Left ventricle myocardium superior (tissue), 1 donor: Measurements from ENCODE around the gene WIZ. TPM values are rescaled to one million over a fixed set of nuclear protein-coding genes. Genes with fewer than 3 reads are reported as not detected.
"Not testable (repeated sequence)": the region's sequence is repeated elsewhere in the genome, so short reads cannot be mapped to it uniquely, and the experiment has no call there.

Experiments used
- ATAC-seq: fragments of 200-7000 bp; cut with Tn5 transposase; one replicate; pipeline ENCODE4 v1.9.1; 2020; ENCODE audit warnings: mild to moderate bottlenecking, moderate library complexity
- DNase-seq: peaks from one replicate; pipeline ENCODE4 v3.0.0-alpha.2; 2020
- intact Hi-C: fragments of 100-400 bp; cut with micrococcal nuclease; formaldehyde crosslinking; loops from one replicate; pipeline ENCODE4 v1.11.0; 2022
- long read RNA-seq: library from polyadenylated mRNA; unstranded; transcript quantifications from one replicate; pipeline ENCODE4 v2.0.0, GENCODE V29; 2021
- total RNA-seq: library from RNA; stranded (reverse); fragmentation: NEBNext Ultra II Directional; extraction: Animal tissue kit (Norgen Biotek cat#: 25700); gene quantifications from one replicate; pipeline ENCODE4 v1.2.1, GENCODE V29; 2021
- donor health status: DM: no; HTN: yes; CAD: no; lungs with severe emphysema.

The WIZ gene, protein sequence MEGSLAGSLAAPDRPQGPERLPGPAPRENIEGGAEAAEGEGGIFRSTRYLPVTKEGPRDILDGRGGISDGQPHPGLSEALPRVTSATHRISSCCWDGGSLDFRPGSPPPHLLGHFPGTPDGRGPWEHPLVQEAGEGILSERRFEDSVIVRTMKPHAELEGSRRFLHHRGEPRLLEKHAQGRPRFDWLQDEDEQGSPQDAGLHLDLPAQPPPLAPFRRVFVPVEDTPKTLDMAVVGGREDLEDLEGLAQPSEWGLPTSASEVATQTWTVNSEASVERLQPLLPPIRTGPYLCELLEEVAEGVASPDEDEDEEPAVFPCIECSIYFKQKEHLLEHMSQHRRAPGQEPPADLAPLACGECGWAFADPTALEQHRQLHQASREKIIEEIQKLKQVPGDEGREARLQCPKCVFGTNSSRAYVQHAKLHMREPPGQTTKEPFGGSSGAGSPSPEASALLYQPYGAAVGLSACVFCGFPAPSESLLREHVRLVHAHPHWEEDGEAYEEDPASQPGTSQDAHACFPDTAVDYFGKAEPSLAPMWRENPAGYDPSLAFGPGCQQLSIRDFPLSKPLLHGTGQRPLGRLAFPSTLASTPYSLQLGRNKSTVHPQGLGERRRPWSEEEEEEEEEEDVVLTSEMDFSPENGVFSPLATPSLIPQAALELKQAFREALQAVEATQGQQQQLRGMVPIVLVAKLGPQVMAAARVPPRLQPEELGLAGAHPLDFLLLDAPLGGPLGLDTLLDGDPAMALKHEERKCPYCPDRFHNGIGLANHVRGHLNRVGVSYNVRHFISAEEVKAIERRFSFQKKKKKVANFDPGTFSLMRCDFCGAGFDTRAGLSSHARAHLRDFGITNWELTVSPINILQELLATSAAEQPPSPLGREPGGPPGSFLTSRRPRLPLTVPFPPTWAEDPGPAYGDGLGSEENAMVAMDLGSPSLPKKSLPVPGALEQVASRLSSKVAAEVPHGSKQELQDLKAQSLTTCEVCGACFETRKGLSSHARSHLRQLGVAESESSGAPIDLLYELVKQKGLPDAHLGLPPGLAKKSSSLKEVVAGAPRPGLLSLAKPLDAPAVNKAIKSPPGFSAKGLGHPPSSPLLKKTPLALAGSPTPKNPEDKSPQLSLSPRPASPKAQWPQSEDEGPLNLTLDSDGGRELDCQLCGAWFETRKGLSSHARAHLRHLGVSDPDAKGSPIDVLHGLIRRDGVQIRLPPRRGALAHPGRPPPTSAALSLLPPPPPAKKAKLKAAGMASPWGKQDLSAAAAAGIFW (N-terminal part only)
- total RNA-seq = 32.2 TPM
- long read RNA-seq, partial matches to known transcripts = 11 of 31 reads
- long read RNA-seq, other reads (novel, unspliced or antisense) = 20 of 31 reads

GRCh38 chr19:15449620-15450527, at the start of gene WIZ:
WIZ (minus strand) TSS chr19:15449956; CDS start chr19:15448307, 1,649 bp downstream.
- ATAC-seq (peak; percentile 9), DNase-seq (peak; percentile 95)
- intact Hi-C loops = no loop called here

DNA sequence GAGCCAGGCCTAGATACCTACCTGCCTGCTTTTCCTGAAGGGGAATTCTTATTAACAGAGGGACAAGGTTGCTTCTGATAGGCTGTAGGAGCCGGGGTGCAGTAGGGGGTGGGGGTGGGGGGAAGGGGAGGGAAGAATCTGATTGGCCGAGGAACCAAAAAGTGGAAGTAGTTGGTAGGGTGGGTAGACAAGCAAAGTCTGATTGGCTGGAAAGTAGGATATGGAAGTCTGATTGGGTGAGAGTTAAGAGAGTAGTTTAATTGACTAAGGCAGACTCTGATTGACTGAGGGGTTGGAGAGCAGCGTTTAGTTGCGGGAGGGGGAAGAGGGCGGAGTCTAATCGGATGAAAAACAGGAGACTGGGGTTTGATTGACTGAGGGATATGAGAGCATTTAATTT, 49.2 kb upstream of the WIZ start:
- DNase-seq = no peak
- intact Hi-C loops = no loop called here
- ATAC-seq = no peak

DNA sequence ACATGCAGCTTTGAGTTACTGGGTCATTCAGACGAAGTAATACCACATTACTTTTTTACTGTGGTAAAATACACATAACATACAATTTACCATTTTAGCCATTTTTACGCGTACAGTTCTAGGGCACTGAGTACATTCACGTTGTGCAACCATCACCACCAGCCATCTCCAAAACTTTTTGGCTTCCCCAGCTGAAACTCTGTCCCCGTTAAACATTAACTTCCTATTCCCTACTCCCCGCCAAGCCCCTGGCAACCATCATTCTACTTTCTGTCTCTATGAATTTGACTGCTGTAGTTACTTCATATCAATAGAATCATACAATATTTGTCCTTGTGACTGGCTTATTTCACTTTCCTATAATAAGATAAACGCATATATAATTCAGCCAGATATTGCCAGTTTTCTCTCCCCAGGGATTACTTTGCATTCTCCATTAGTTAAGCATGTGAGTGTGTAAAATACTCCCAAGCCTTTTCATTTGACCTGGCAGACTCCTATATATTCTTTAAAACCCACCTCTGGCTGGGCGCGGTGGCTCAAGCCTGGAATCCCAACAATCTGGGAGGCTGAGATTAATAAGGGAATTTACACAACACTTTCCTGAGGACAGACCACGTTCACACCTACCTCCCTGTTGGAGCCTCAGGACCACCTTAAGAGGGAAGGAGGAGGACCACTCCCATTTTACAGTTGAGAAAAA, 48.6 kb upstream of the WIZ start:
- intact Hi-C loops = no loop called here
- ATAC-seq (no peak), DNase-seq (no peak)

GRCh38 chr19:15495151-15495550, 45.4 kb upstream of the WIZ start:
- ATAC-seq = peak; percentile 46
- intact Hi-C loops = no loop called here
- DNase-seq = no peak

DNA sequence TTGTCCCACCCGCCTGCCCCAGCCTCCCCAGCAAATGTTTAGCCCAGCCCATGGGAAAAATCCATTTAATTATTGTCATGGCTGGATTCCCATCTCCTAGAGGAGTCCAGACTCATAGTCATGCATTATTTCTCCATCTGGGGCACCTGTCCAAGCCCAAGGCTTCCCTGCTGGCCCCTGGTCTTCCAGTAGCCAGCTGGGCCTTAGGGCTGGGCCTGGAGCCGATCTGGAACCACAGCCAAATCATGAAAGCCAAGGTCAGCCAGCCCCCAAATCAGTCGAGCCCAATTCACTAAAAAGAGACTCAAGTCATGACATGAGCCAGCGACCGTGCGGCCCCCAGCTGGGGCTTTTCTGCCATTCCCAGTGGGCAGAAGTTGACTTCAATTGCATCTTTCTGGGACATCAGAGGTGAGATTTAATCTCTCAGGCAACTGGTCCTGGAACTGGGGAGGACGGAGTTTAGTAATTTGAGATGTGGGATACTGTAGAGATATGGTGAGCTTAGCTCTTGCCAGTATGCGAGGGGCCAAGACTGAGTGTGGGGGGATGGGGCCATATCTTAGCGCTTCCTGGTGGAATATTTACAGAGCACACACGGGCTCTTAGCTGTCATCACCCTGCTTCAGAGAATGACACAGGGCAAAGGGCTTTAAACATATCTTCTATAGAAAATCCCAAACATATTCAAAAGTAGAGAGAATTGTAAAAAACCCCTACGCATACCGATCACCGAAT, 38.9 kb upstream of the WIZ start:
- DNase-seq (peak; percentile 63), ATAC-seq (peak; percentile 97)
- intact Hi-C loops = no loop called here

GRCh38 chr19:15487038-15487437, 37.3 kb upstream of the WIZ start:
- DNase-seq = no peak
- ATAC-seq = no peak
- intact Hi-C loops = no loop called here

- intact Hi-C loops, ATAC-seq, DNase-seq: not testable (repeated sequence)
Measured at GRCh38 chr19:15485768-15486167, 36.0 kb upstream of the WIZ start.

GRCh38 chr19:15480996-15481395, 31.2 kb upstream of the WIZ start:
- intact Hi-C loops, ATAC-seq, DNase-seq: not testable (repeated sequence)

DNA sequence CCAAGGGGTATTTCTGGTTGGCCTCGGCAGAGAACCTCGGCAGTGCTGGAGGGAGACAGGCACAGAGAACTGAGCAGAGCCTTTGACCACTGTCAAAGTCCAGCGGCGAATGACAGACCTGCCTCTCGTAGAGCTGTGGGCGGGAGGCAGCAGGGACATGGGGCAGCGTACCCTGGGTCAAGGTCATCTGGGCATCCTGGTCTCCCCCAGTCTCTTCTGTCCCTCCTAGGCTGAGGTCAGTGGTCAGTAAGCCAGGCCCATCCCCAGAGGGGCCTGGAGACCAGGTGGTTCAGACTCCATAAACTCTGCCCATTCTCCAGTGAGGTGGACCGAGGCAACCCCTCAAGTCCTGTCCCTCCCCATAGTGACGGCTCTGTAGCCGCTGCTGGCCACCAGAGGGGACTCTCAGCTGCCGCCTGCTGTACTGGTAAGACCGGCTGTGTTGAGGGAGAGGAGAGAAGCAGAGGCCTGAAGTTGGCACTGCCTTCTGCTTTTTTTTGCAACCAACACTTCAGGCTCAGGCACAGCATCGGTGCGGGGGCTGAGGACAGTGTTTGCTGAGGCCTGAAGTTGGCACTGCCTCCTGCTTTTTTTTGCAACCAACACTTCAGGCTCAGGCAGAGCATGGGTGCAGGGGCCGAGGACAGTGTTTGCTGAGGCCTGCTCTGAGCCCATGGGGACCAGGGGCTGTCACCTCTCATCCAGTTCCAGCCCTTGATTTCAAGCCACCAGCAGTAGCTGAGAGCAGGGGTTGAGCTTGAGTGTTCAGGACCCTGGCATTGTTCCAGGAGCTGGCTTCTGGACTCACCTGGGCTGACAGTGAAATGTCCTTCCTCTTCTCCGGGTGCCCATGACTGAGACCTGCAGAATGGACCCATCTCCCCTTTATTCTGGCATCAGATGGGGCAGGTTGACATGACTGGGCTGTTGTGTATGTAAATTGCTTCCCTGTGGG, 29.9 kb upstream of the WIZ start, which contains the start of gene PGLYRP2:
TSS of gene PGLYRP2 (minus strand) at position 111 of the 955 bp plus-strand sequence. CDS start 130 bp downstream, outside the sequence.
- DNase-seq (no peak), ATAC-seq (peak; percentile 82)
- intact Hi-C loops = no loop called here

DNA sequence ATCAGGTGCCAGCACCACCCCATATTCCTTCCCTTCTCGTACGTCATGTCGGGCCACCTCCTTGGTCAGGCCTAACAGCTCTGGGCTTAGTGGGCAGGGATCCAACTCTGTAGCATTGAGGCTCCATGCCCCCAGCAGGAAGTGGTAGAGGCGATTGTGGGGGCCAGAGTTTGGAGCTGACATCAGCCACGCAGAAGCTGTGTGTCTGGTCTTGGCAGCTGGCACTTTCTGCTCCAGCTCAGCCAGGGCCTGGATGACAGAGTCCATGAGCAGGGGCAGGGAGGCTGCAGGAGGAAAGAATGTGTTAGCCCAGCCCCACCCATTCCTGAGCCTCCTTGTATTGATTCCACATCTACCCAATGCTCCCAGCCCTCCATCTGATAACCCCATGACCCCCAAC, 26.6 kb upstream of the WIZ start:
- intact Hi-C loops = no loop called here
- ATAC-seq (no peak), DNase-seq (no peak)

- ATAC-seq = no peak
- no peak for DNase-seq
- intact Hi-C loops = no loop called here
Measured at GRCh38 chr19:15475611-15476010, 25.9 kb upstream of the WIZ start.

DNA sequence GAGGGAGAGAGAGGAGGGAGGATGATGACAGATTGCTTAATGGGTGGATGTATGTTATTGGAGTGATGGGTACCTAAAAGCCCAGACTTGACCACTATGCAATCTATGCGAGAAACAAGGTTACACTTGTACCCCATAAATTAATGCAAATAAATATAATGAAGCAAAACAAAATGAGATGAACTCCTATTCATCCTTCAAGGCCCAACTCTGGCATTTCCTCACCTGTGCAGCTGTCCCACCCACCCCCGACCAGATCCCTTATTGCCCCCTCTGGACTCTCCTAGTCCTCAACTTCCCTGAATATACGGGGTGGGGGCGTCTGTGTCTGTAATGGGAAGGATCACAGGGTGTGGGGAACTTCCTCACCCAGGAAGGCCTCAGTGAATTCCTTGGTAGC, 25.4 kb upstream of the WIZ start:
- DNase-seq (no peak), ATAC-seq (no peak)
- intact Hi-C loops = no loop called here

- DNase-seq, intact Hi-C loops, ATAC-seq: not testable (repeated sequence)
Measured at GRCh38 chr19:15473821-15474220, 24.1 kb upstream of the WIZ start.

DNA sequence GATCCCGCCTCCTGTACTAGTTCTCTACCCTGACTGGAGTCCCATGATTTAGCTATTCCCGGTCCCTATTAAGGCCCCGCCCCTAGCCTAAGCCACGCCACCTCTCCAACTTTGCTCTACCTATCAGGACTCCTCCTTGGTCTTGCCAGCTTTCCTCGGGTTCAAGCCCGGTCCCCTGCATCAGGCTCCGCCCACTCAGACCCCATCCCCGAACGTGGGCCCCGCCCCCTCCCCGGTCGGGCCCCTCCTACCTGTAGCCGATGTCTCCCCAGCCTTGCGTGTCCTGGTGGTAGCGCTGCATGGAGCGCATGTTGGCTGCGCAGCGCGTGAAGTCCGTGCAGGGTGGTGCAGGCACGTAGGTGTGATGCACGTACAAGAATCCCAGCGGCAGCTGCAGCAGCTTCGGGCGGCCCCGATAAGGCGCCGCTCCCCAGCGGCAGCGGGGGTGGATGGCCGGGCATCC, 21.9 kb upstream of the WIZ start:
- ATAC-seq (no peak), DNase-seq (no peak)
- intact Hi-C loops = no loop called here

GRCh38 chr19:15469513-15470297, 19.9 kb upstream of the WIZ start:
- peak; percentile 40 for DNase-seq
- intact Hi-C loops = no loop called here

More at GRCh38 chr19:15469513-15470297, 19.9 kb upstream of the WIZ start:
- ATAC-seq = peak; percentile 74
